Brain microvascular endothelial cell (primary cell): ENCODE results near the gene ZNF71.

ENCODE experiments used
- DNase-seq: peaks from one replicate; pipeline ENCODE4 v3.0.0-alpha.2; 2020
- H3K27ac ChIP-seq: fragments of 250-450 bp; sonication (Bioruptor Pico); 2 replicates; pipeline ENCODE4 v1.5.1; 2020; ENCODE audit warnings: mild to moderate bottlenecking, moderate library complexity
- H3K27me3 ChIP-seq: fragments of 250-450 bp; sonication (Bioruptor Pico); replicated peaks from 2 replicates; pipeline ENCODE4 v1.5.1; 2020; ENCODE audit warnings: mild to moderate bottlenecking
- H3K36me3 ChIP-seq: fragments of 250-450 bp; sonication (Bioruptor Pico); replicated peaks from 2 replicates; pipeline ENCODE4 v1.5.1; 2020; ENCODE audit warnings: mild to moderate bottlenecking
- H3K4me3 ChIP-seq: 2 replicates; pipeline ENCODE4 v1.5.1; 2011; ENCODE audit warnings: low read depth, mild to moderate bottlenecking, control low read depth, low read length, moderate library complexity
- in situ Hi-C: cut with HindIII; loops from 2 replicates; pipeline ENCODE4 v1.10.0; 2017; ENCODE audit warnings: low sequenced_read_pairs, low pct_ligation_motif_present
- TF ChIP-seq, protein P1 (sequence below): IDR thresholded peaks from 2 replicates; pipeline ENCODE4 v1.5.1; 2011; ENCODE audit warnings: low read depth, mild to moderate bottlenecking, moderate library complexity, low read length, control low read depth, inconsistent platforms; ENCODE audit errors: missing control alignments

ZNF71 gene

DNA sequence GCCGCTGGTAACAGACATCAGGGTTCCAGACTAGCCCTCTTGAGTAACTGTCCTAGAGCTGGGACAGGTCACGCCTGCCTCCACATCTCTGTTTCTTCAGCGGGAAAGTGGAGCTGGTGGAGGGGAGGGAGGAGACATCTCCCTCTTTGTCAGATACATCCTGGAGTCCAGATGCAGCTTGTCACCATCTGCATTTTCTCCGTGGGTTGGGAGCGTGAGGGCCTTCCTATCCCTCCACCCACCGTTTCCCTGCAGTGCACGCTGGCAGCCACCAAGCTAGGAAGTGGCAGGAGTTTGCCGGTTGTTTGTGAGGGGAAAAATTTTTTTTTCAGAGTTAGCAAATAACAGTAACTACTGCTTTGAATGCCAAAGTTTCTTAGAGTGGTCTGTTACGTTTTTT is 27.9 kb downstream of the ZNF71 start:
- H3K36me3 ChIP-seq: peaks cover 15% of the 10 kb centered on the region
- in situ Hi-C loops: no loop called here
- TF ChIP-seq, protein P1, sequence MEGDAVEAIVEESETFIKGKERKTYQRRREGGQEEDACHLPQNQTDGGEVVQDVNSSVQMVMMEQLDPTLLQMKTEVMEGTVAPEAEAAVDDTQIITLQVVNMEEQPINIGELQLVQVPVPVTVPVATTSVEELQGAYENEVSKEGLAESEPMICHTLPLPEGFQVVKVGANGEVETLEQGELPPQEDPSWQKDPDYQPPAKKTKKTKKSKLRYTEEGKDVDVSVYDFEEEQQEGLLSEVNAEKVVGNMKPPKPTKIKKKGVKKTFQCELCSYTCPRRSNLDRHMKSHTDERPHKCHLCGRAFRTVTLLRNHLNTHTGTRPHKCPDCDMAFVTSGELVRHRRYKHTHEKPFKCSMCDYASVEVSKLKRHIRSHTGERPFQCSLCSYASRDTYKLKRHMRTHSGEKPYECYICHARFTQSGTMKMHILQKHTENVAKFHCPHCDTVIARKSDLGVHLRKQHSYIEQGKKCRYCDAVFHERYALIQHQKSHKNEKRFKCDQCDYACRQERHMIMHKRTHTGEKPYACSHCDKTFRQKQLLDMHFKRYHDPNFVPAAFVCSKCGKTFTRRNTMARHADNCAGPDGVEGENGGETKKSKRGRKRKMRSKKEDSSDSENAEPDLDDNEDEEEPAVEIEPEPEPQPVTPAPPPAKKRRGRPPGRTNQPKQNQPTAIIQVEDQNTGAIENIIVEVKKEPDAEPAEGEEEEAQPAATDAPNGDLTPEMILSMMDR: no peak

DNA sequence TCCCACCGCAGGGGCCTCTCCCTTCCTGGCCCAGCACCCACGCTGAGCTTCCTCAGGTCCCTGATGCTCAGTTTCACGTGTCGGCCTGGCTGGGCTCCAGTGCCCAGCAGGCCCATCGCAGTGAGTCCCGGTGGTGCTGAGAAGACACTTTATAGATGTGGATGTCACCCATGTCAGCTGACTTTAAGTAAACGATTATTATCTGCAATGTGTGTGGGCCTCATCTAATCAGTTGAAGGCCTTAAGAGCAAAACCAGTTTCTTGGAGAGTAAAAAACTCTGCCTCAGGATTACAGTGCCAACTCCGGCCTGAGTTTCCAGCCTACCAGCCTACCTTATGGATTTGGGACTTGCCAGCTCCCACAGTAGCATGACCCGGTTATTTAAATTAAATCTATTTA is 30.6 kb downstream of the ZNF71 start:
- Histone ChIP-seq H3K4me3 (no peak overlapping the region), H3K36me3 (peaks cover 14% of the 10 kb centered on the region), H3K27ac (no peak overlapping the region), H3K27me3 (no peaks in the 10 kb centered on the region)
- DNase-seq: no peak
- in situ Hi-C loops: no loop called here
- TF ChIP-seq, protein P1: no peak

More for the DNA sequence above, 27.9 kb downstream of the ZNF71 start:
- Histone ChIP-seq H3K4me3 (no peak overlapping the region), H3K27ac (no peak overlapping the region), H3K27me3 (no peaks in the 10 kb centered on the region)
- no peak for DNase-seq

DNA sequence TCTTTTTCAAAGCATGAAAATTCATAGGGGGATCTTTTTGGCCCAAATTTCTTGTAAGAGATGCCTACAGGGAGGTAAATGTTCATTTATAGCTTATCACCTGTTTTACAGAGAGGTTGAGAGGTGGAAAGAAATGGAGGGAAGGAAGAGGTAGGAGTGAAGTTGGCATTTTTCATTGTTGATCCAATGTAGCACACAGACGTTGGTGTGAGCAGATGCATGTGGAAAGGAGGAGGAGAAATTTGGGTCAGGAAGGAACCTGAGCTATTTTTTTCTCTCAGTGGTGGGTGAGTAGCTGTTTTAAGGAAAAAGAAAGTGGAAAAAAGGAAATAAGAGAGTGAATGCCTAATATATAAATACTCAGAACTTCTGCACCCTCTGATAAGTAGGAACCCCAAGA is 37.9 kb downstream of the ZNF71 start:
- DNase-seq: no peak
- Histone ChIP-seq H3K27me3 (no peaks in the 10 kb centered on the region), H3K27ac (no peak overlapping the region), H3K4me3 (no peak overlapping the region), H3K36me3 (no peaks in the 10 kb centered on the region)
- in situ Hi-C loops: no loop called here
- TF ChIP-seq, protein P1: no peak

DNA sequence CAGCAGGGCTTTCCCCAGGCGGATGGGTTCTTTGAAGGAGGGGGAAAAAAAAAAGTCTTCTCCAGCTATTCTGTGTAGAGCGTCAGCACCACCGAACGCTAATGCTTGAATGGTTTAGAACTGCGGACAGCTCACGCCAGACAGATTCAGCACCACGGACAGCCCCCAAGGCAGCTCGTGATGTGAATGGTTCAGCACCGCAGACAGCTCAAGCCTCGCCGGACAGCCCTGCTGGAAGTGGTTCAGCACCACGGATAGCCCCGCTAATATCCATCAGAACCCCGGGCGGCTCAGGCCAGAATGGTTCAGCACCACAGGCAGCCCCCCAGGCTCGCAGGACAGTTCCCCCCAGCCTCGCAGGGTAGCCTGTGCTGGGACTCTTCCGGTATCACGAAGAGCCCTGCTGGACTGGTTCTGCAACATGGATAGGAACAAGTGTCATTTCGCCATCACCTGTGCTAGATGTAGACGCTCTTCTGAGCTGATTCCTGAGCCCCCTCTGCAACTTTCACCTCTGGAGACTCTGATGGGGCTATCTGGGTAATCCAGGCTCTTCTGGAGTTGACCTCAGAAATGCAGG is 43.0 kb downstream of the ZNF71 start:
- in situ Hi-C loops: no loop called here
- H3K27me3 ChIP-seq: no peaks in the 10 kb centered on the region
- no peak overlapping the region for H3K27ac ChIP-seq
- peak; percentile 83 for DNase-seq
- no peak overlapping the region for H3K4me3 ChIP-seq
- H3K36me3 ChIP-seq: no peaks in the 10 kb centered on the region
- TF ChIP-seq, protein P1: no peak

DNA sequence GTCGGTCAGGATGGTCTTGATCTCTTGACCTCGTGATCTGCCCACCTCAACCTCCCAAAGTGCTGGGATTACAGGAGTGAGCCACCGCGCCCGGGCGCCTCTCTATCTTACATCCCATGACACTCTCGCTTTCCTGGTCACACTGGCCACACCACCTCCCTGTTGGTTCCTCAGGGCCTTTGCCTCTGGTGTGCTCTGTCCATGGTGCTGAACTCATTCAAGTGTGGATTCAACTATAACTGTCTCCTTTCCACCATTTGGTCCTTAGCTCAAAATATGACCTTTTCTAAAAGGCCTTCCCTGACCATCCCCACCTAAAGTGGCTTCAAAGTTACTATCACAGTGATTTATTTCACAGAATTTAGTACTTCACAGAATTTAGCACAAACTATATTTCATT is 44.1 kb downstream of the ZNF71 start:
- Histone ChIP-seq H3K36me3 (no peaks in the 10 kb centered on the region), H3K4me3 (no peak overlapping the region), H3K27me3 (no peaks in the 10 kb centered on the region), H3K27ac (no peak overlapping the region)
- TF ChIP-seq, protein P1: no peak
- no peak for DNase-seq
- in situ Hi-C loops: no loop called here
